Esophagus mucosa (tissue), 1 donor: ENCODE results near the gene GJB5. TPM values are rescaled to one million over a fixed set of nuclear protein-coding genes. Genes with fewer than 3 reads are reported as not detected.
"Not testable (repeated sequence)": the region's sequence is repeated elsewhere in the genome, so short reads cannot be mapped to it uniquely, and the experiment has no call there.

Experiments
- ATAC-seq: fragments of 200-7000 bp; cut with Tn5 transposase; one replicate; pipeline ENCODE4 v1.9.1; 2020
- total RNA-seq: library from RNA; stranded (reverse); gene quantifications from one replicate; pipeline ENCODE4 v1.2.4, GENCODE V29; 2023
- donor health status: DM: yes; HTN: yes; CAD: no.

GJB5 gene
- total RNA-seq, 1 donor from 2014 or later, result 78.8 TPM

DNA sequence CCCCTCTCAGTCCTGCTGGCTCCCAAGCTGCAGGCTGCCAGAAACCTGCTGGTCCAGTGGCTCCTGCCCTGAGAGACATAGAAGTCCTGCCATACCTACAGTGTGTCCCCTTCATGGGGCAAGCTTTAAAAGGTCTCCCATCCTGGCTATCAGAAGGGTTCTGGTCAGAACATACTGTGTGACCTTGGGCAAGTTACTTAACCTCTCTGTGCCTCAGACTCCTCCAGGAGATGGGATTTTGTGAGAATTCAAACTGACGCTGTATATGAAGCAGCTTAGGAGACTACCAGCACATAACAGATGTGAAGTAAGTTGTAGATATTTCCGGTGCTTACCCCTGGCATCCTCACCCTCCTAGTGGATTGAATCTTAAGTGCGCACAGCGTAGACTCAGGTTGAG, 8.7 kb upstream of the GJB5 start:
- no peak for ATAC-seq

DNA sequence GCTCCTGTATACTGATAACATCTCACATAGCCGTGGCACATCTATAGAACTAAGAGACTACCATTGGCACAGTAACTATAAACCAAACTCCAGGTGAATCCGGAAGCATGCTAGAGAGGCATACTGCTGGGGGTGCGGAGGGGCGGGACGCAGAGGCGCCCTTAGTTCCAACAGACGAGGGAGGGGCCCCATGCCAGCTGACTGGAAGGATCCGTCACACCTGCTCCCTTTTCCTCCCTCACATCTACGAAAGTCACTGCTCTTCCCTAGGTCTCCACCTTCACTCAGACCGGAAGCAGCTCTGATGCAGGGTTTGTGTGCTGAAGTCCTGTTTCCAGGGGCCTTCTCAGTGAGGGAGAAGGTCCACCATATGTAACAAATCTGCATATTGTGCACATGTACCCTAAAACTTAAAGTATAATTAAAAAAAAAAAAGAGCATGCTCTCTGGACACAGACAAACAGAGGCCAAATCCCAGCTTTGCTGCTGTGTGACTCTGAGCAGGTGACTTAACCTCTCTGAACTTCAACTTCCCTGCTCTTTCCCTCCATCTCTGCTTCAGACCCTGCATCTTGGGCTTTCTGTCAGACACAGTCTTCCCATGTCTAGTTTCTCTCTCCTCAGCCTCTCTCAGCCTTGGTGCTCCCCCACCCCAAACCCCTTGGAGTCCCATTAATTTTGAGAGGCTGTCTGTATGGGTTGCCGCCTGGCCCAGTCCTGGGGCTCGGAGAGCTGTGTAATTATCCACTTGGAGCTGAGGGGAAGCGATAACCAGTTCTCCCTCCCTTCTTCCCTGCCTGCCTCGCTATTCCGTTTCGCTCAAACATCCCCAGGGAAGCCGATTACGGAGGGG, 7.8 kb upstream of the GJB5 start:
- no peak for ATAC-seq

DNA sequence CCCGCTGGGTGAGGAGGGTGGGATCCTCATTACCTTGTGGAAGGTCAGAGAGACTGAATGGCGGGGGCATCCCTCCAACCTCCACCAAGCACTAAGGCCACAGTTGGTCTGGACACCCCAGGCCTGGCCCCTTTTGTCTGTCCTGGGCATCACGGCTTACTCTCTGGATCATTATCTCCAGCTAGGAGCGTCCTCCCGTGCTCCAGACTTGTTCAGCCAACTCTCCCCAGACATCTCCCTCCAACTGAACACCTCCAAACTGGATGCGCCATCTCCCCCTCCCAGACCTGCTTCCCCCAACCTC, 7.3 kb upstream of the GJB5 start:
- ATAC-seq, result no peak

DNA sequence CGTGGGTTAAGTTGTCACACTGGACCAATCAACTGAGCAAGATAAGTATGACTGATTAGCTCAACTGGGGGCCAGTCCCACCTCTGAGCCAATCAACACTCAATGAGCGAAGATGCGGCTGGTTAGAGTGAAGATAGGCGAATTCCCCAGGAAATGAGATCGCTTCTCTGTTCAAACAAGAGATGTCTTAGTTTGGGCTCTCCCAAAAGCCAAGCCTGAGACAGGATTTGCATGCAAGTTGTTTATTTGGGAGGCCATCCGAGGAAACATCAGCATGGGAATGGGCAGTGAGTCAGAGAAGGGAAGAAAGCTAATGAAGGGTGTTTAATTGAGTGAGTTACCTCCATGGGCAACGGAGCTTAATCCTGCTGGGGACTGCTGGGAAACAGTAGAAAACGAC, 4.9 kb upstream of the GJB5 start:
- ATAC-seq, result no peak

DNA sequence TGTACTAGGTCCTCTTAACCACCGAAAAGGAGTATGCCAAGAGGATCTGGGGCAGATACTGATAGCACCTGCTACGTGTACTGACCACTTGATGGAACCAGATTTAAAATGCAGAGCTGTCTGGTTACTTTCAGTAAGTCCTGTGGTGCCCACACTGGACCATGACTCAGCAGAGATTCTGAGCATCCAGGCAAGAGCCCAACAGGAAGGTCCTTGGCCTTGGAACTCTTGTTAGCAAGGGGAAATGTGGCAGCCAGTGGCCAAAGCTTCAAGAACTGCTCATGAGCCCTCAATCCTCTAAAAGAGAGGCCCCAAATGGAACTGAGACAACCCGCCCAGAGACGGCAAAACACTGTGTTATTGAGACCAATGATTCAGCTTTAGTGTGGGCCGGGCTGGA, 4.2 kb upstream of the GJB5 start:
- no peak for ATAC-seq

DNA sequence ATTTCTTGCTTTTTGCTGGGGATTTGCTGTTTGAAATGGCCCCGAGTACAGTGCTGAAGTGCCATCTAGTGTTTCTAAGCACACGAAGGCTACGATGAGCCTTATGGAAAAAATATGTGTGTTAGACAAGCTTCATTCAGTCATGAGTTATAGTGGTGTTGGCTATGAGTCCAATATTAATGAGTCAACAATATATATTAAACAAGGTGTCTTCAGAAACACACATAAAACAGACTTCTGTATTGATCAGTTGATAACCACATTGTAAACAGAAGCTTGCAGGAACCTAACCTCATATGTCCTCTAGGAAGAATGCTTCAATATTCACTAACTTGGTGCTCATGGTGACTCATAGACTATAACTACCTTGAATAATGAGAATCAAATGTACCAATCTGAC, 1.7 kb upstream of the GJB5 start:
- no peak for ATAC-seq

DNA sequence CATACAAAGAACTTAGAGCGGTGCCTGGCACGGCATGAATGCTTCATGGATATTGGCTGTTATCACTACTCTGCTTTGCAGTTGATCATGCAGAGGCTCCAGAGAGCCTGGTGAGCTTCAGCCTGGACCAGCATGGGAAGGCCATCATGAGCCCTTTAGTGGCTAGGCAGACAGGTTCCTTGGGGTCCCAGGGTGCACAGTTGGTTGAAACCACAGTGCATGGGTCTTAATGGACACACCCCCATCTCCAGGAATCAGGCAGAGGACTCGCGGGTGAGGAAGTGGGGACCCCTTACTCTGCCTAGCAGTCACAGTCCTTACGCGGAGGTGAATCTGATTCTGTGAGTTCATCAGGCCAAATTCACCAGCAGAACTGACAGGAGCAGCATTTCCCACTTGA, 1.1 kb downstream of the GJB5 start:
- no peak for ATAC-seq

DNA sequence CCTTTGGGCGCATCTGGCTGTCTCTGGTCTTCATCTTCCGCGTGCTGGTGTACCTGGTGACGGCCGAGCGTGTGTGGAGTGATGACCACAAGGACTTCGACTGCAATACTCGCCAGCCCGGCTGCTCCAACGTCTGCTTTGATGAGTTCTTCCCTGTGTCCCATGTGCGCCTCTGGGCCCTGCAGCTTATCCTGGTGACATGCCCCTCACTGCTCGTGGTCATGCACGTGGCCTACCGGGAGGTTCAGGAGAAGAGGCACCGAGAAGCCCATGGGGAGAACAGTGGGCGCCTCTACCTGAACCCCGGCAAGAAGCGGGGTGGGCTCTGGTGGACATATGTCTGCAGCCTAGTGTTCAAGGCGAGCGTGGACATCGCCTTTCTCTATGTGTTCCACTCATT, 2.5 kb downstream of the GJB5 start:
- ATAC-seq, result no peak

DNA sequence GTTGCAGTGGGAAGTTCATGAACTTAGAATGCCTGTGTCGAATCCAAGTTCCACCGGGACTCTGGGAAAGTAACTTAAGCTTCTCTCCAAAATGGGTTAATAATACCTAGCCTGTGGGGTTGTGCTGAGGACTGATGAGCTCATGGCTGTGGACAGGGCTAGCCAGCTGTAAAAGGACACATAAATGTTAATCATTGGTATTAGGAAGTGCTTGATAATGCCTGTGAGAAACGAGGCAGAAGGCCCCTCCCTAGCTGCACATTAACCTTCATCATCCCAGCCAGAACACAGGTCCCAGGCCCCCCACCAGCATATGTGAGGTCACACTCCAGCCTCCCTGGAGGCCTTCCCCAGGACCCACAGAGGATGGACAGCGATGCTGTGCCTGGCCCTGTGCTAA, 3.9 kb downstream of the GJB5 start:
- ATAC-seq, result no peak

DNA sequence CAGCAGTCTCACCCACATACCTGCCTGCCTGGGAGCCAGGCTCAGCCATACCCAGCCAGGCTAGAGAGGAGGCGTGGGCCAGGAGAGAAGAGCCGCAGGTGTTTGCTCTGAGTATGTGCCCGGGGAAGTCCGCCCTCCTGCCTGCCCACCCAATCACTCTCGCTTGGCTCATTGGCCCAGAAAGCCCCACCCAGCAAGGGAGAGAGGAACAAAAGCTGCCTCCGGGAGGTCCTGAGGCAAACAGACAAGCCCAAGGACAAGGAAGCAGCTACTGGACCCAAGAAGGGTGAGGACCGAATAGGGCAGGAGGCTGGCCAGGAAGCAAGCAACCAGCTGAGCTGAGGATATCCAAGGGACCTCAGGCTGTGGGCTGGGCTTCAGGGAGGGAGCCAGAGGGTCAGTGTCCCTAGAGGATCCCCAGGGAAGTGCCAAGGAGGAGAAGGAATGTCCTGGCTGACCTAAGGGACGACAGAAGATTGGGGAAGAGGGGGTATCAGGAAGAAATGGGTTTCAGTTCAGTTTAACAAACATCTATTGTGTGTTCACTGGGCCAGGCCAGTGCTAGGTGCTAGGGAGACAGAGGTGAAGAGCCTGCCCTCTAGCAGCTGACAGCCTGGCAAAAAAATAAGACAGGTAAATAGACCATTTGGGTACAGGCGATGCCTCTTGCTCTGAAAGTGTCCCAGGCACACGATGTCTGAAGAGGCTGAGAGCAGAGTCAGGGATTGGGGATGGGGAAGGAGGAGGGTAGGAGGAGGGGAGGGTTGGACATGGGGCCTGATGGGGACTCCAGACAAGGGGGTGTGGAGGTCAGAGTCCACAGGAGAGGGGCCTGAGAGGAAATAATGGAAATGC, 4.9 kb downstream of the GJB5 start, which contains the start of gene GJB4:
Gene GJB4 (plus strand): TSS at position 238 of the 855 bp plus-strand sequence. CDS start 1,515 bp downstream, outside the sequence.
- ATAC-seq, result peak; percentile 38

DNA sequence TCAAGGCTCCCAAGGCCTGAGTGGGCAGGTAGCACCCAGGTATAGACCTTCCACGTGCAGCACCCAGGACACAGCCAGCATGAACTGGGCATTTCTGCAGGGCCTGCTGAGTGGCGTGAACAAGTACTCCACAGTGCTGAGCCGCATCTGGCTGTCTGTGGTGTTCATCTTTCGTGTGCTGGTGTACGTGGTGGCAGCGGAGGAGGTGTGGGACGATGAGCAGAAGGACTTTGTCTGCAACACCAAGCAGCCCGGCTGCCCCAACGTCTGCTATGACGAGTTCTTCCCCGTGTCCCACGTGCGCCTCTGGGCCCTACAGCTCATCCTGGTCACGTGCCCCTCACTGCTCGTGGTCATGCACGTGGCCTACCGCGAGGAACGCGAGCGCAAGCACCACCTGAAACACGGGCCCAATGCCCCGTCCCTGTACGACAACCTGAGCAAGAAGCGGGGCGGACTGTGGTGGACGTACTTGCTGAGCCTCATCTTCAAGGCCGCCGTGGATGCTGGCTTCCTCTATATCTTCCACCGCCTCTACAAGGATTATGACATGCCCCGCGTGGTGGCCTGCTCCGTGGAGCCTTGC, 6.4 kb downstream of the GJB5 start:
- no peak for ATAC-seq

DNA sequence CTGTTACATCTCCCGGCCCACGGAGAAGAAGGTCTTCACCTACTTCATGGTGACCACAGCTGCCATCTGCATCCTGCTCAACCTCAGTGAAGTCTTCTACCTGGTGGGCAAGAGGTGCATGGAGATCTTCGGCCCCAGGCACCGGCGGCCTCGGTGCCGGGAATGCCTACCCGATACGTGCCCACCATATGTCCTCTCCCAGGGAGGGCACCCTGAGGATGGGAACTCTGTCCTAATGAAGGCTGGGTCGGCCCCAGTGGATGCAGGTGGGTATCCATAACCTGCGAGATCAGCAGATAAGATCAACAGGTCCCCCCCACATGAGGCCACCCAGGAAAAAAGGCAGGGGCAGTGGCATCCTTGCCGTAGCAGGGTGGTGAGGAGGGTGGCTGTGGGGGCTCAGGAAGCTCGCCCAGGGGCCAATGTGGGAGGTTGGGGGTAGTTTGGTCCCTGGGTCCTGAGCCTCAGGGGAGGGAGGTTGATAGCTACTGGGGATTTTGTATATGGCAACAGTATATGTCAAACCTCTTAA, 7.0 kb downstream of the GJB5 start:
- ATAC-seq, result no peak

DNA sequence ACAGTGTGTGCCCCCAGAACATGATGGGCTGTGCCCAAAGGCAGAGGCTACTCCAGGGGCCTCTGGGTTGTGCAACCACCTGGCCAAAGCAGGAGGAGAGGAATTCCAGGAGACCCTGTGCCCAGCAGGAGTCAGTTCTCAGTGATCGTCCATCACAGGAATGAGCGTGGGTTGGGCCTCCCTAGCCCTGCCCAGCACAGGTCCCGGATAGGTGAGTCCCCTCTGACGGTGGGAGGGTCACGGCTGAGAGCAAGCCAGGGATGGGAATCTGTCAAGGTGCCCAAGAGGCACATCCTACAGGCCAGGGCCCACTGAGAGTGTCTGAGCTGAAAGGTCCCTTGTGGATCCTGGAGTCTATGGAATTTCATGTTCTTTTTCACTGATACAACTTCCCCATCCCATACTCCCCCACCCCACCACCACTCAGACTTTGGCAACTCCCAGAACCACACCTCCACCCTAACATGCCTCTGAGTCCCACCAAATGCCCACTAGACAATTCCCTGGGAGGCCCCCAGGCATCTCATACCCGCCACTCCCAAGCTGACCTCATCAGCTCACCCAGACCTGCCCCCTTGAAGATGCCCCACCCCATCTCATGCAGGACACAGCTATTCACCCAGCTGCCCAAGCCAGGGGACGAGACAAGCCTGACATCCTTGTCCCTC, 7.8 kb downstream of the GJB5 start:
- peak; percentile 9 for ATAC-seq

DNA sequence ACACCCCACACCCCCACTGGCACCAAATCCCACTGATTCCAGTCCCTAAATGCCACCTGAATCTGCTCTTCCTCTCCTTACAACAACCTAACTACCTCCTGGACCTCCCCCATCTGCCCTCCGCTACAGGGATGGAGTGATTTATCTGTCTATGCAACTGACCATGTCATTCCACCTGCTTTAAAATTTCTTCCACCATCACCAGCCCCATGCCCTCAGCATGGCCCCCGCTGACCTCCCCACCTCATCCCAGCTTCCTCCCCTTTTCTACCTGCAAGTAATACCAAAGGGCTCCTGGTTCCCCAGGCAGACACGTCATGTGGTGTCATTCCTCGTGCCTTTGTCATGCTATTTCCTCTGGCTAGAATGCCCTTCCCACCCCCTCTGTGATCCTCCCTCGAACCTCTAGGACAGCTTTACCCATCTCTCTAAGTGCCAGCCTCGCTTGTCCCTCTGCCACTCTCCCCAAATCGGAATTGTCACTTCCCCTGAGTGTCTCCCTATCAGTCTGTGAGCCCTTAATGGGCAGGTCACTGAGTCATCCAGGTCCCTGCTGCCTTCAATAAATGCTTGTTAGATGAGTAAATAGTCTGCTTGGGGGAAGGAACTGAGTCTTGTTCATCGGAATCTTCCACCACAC, 8.4 kb downstream of the GJB5 start:
- peak; percentile 62 for ATAC-seq

DNA sequence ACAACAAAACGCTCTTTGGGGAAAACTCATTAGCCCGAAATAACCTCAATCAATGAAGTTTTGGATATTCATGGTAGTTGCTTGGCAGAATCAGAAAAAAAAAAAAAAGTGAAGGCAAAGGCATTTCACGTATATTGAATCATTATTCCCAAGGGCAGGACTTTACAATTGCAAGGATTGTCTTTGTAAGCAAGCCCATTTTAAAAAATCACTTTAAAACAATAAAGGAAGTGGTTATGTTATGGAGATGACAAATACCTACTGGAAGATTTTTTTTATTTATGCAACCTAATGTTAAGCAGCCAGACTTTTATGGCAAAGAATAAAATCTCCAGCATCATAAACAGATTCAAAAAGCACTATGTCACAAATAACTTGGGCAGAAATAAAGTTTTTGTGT, 14.0 kb downstream of the GJB5 start:
- no peak for ATAC-seq

DNA sequence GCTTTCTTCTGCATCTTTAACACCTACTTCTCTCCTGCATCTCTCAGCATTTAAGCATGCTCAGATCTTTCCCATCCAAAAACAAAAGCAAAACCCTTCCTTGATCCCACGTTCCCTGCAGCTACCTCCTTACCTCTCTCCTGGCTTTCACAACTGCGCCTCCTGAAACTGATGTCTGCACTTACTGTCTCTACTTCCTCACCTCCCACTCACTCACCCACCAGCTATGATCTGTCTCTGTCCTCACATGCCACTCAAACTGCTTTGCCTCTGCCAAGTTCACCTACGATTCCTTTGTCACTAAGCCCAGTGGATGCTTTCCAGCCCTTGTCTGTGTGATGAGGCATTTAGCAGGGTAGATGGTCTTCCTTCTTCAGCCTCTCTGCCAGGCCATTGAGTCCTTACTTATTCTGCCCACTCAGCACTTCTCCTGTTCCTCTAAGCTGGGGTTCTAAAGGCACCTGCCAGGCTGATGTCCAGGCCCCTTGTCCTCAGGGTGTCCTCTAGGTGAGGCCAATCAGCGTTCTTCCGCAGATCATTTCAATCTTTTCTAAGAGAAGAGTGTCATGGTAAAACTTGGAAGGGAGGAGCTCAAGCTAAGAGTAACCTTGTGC, 16.2 kb downstream of the GJB5 start:
- no peak for ATAC-seq

DNA sequence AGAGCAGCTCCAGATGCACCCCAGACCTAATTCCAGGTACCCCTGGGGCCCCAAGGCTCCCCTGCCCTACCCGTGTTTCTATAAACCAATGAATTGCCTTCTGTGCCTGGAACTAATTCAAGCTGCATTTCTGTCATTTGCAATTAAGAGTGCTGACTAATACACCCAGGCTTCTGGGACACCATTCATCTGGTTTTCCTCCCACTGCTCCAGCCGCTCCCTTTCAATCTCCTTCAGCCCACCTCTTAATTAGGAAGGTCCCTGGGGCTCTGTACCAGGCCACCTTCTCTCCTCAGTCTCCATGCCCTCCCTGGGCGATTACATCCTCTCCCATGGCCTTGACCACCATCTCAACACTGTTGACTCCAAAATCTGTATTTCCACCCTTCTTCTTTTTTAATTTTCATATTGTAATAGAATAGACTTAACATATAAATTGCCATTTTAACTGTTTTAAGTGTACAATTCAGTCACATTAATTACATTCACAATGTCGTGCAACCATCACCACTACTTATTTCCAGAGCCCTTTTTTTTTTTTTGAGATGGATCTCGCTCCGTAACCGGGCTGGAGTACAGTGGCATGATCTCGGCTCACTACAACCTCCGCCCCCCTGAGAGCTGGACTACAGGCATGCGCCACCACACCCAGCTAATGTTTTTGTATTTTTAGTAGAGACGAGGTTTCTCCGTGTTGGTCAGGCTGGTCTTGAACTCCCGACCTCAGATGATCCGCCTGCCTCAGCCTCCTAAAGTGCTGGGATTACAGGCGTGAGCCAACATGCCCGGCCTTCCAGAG, 16.9 kb downstream of the GJB5 start:
- peak; percentile 23 for ATAC-seq

DNA sequence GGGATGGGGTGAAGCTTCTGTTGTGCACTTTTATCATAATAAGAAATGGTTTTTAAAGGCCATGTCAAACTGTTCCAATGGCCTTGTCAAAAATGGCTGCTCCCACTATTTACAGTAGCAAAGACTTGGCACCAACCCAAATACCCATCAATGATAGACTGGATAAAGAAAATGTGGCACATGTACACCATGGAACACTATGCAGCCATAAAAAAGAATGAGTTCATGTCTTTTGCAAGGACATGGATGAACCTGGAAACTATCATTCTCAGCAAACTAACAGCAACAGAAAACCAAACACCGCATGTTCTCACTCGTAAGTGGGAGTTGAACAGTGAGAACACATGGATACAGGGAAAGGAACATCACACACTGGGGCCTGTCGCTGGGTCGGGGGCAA, 18.3 kb downstream of the GJB5 start:
- ATAC-seq, result not testable (repeated sequence)

DNA sequence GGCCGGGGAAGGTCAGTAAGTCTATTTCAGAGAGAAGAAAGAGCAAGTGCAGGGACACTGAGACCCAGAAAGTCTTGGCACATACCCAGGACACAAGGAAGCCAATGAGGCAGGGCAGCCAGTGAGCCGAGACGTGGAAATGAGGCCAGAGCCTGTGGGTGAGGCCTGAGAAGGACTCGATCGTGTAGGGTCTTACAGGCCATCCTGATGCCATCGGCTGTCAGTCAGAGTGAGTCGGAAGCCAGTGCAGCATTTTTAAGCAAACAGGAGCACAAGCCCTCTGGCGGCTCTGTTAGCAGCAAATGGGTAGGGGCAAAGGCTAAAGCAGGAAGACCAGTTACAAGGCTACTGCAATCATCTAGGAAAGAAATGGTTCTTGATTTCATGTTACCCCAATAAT, 20.1 kb downstream of the GJB5 start:
- no peak for ATAC-seq

DNA sequence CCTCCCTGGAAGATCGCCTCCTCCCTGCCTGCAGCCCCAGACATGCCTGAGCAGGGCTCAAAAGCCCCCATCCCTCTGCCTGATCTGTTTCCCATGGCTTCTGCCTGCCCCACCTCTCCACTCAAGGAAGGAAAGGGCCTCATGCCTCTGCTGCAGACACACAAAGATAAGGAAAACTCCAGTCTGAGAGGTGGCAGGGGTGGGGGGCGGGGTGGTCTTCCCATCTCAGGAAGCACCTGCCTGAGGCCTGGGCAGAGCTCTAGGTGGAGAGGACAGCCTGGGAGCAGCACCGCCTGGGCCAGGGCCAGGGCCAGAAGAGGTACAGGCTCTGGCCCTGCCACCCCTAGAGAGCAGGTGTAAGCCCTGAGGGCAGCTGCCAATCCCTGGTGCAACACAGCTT, 22.1 kb downstream of the GJB5 start:
- ATAC-seq, result no peak
